ENCODE measurements around the gene PPP1R3F. TPM values are rescaled to one million over a fixed set of nuclear protein-coding genes. Genes with fewer than 3 reads are reported as not detected.
"Not testable (repeated sequence)": the region's sequence is repeated elsewhere in the genome, so short reads cannot be mapped to it uniquely, and the experiment has no call there.

PPP1R3F gene
- total RNA-seq, 1 donor from 2014 or later, result 8.0 TPM

DNA sequence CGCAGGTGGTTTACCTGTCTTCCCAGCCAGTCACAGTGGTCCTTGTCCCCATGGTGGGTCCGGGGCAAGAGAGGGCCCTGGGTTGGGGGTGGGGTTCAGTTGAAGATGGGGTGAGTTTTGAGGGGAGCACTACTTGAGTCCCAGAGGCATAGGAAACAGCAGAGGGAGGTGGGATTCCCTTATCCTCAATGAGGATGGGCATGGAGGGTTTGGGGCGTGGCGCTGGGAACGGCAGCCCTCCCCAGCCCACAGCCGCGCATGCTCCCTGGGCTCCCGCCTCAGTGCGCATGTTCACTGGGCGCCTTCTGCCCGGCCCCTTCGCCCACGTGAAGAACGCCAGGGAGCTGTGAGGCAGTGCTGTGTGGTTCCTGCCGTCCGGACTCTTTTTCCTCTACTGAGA, 61.7 kb downstream of the PPP1R3F start, which contains the start of gene GAGE13:
Gene GAGE13, plus strand, starts transcription at position 301 of the 400 bp plus-strand sequence. CDS start 1,156 bp downstream, outside the sequence.
- not testable (repeated sequence) for H3K4me1 Mint-ChIP-seq (ENCODE audit: unreplicated experiment); H3K9me3 Mint-ChIP-seq; H3K4me3 Mint-ChIP-seq; H3K27ac Mint-ChIP-seq; DNase-seq (ENCODE audit: extremely low spot score, unreplicated experiment); H3K27me3 Mint-ChIP-seq; H3K36me3 Mint-ChIP-seq

DNA sequence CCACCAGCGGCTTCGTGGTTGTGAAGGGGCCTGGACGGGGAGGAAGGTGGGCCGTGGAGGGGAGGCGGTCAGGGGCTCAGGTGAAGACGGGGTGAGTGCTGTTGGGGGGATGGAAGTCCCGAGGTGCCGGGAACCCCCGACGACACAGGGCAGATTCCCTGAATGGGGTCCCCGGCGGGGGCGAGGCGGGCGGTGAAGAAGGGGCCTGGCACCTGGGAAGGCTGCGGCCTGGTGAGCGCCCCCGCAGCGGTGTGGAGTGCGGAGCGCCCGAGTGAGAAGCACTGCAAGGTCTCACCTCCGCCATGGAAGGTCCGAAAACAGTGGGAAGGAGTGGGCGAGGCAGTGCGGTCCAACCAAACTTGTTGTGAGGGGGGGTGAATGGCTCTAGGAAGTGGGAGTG, 62.2 kb downstream of the PPP1R3F start:
- not testable (repeated sequence) for H3K27ac Mint-ChIP-seq; H3K27me3 Mint-ChIP-seq; H3K36me3 Mint-ChIP-seq; H3K9me3 Mint-ChIP-seq; DNase-seq (ENCODE audit: extremely low spot score, unreplicated experiment); H3K4me1 Mint-ChIP-seq (ENCODE audit: unreplicated experiment); H3K4me3 Mint-ChIP-seq

Other genes with a start within 250 kb of the PPP1R3F start
- gene TFE3, start 226.4 kb upstream of the PPP1R3F start, total RNA-seq (ENCODE audit: low replicate concordance), result 29.6 and 53.9 TPM in 2 replicates
- gene CCDC120, start 210.8 kb upstream of the PPP1R3F start, total RNA-seq (ENCODE audit: low replicate concordance), result 25.3 and 48.6 TPM in 2 replicates
- gene PRAF2, start 195.8 kb upstream of the PPP1R3F start, total RNA-seq (ENCODE audit: low replicate concordance), result 10.0 and 29.7 TPM in 2 replicates
- gene WDR45, start 189.9 kb upstream of the PPP1R3F start, total RNA-seq (ENCODE audit: low replicate concordance), result 45.5 and 53.3 TPM in 2 replicates
- gene GPKOW, start 146.1 kb upstream of the PPP1R3F start, total RNA-seq (ENCODE audit: low replicate concordance), result 16.4 and 17.8 TPM in 2 replicates
- gene MAGIX, start 107.0 kb upstream of the PPP1R3F start, total RNA-seq (ENCODE audit: low replicate concordance), result 4.8 and 7.0 TPM in 2 replicates
- 25.7 and 28.2 TPM in 2 replicates for gene PLP2, start 97.9 kb upstream of the PPP1R3F start, total RNA-seq (ENCODE audit: low replicate concordance)
- gene PRICKLE3, start 83.4 kb upstream of the PPP1R3F start, total RNA-seq (ENCODE audit: low replicate concordance), result 8.7 and 13.2 TPM in 2 replicates
- 13.6 and 14.8 TPM in 2 replicates for gene SYP, start 69.6 kb upstream of the PPP1R3F start, total RNA-seq (ENCODE audit: low replicate concordance)
- gene CACNA1F, start 36.5 kb upstream of the PPP1R3F start, total RNA-seq (ENCODE audit: low replicate concordance), result 0.17 and 0.48 TPM in 2 replicates
- 13.0 and 16.6 TPM in 2 replicates for gene CCDC22, start 34.3 kb upstream of the PPP1R3F start, total RNA-seq (ENCODE audit: low replicate concordance)
- gene FOXP3, start 5.1 kb upstream of the PPP1R3F start, total RNA-seq (ENCODE audit: low replicate concordance), result 0.24 and 0.58 TPM in 2 replicates
- not detected in 2 replicates for gene GAGE10, start 33.9 kb downstream of the PPP1R3F start, total RNA-seq (ENCODE audit: low replicate concordance)
- not detected in 2 replicates for gene GAGE12J, start 52.2 kb downstream of the PPP1R3F start, total RNA-seq (ENCODE audit: low replicate concordance)
- gene GAGE13, start 61.8 kb downstream of the PPP1R3F start, total RNA-seq (ENCODE audit: low replicate concordance), result not detected in 2 replicates

All from type B pancreatic cell (in vitro differentiated cells).